NT2/D1 (cell line): ENCODE data around the gene SIPA1L2.
A peak's percentile ranks its signal among the peaks of the same experiment; 100 is the strongest.

ENCODE experiments used
- DNase-seq: peaks from one replicate; pipeline ENCODE4 v3.0.0-alpha.2; 2011; ENCODE audit warnings: low read depth, low spot score
- H3K27me3 ChIP-seq: 2 replicates; pipeline ENCODE4 v1.6.0; 2011; ENCODE audit warnings: mild to moderate bottlenecking; ENCODE audit not compliant: insufficient read length, insufficient read depth
- H3K36me3 ChIP-seq: 2 replicates; pipeline ENCODE4 v1.6.1; 2011; ENCODE audit warnings: mild to moderate bottlenecking, low read length, mixed read lengths; ENCODE audit not compliant: insufficient read depth, insufficient read length
- H3K4me1 ChIP-seq: 2 replicates; pipeline ENCODE4 v1.5.1; 2011; ENCODE audit not compliant: insufficient read depth, insufficient read length
- H3K4me3 ChIP-seq: 2 replicates; pipeline ENCODE4 v1.5.1; 2011; ENCODE audit warnings: low read depth; ENCODE audit not compliant: insufficient read length
- H3K9ac ChIP-seq: 2 replicates; pipeline ENCODE4 v1.6.0; 2011; ENCODE audit warnings: low read depth; ENCODE audit not compliant: insufficient read length
- H3K9me3 ChIP-seq: 2 replicates; pipeline ENCODE4 v1.5.1; 2011; ENCODE audit warnings: mild to moderate bottlenecking, low read length; ENCODE audit not compliant: insufficient read depth
- SUZ12 ChIP-seq: IDR thresholded peaks from 2 replicates; pipeline ENCODE4 v1.6.1; 2011; ENCODE audit not compliant: insufficient read length, insufficient read depth; ENCODE audit errors: extremely low read depth
- YY1 ChIP-seq: IDR thresholded peaks from 2 replicates; pipeline ENCODE4 v1.6.1; 2011; ENCODE audit not compliant: insufficient read length, insufficient read depth
- ZNF274 ChIP-seq: IDR thresholded peaks from 2 replicates; pipeline ENCODE4 v1.6.1; 2011; ENCODE audit warnings: mild to moderate bottlenecking, low read depth, low read length

The SIPA1L2 gene

GRCh38 chr1:232630047-232630893 is at the start of gene SIPA1L2:
TSS of gene SIPA1L2 (minus strand) at chr1:232630133. CDS start at chr1:232515339, 114,794 bp downstream.
- Histone ChIP-seq H3K9me3 (no peaks in the 10 kb centered on the region), H3K4me1 (no peaks in the 10 kb centered on the region), H3K9ac (peak within 1 kb of the TSS; percentile 85), H3K27me3 (no peaks in the 10 kb centered on the region), H3K36me3 (no peaks in the 10 kb centered on the region), H3K4me3 (peak within 1 kb of the TSS; percentile 76)
- TF ChIP-seq SUZ12 (no peak), YY1 (no peak), ZNF274 (no peak)
- peak; percentile 93 for DNase-seq

GRCh38 chr1:232678185-232678886 is 48.4 kb upstream of the SIPA1L2 start:
- no peaks in the 10 kb centered on the region for H3K27me3 ChIP-seq
- no peak overlapping the region for H3K4me3 ChIP-seq
- DNase-seq = no peak
- H3K4me1 ChIP-seq = no peaks in the 10 kb centered on the region
- H3K36me3 ChIP-seq = no peaks in the 10 kb centered on the region
- H3K9me3 ChIP-seq = no peaks in the 10 kb centered on the region
- no peak for TF ChIP-seq ZNF274
- no peak for TF ChIP-seq SUZ12
- TF ChIP-seq YY1 = no peak
- no peak overlapping the region for H3K9ac ChIP-seq

GRCh38 chr1:232676307-232676706 is 46.4 kb upstream of the SIPA1L2 start:
- TF ChIP-seq SUZ12 = no peak
- no peak for TF ChIP-seq ZNF274
- TF ChIP-seq YY1 = no peak
- Histone ChIP-seq H3K27me3 (no peaks in the 10 kb centered on the region), H3K4me1 (no peaks in the 10 kb centered on the region), H3K9me3 (no peaks in the 10 kb centered on the region), H3K9ac (no peak overlapping the region), H3K4me3 (no peak overlapping the region), H3K36me3 (no peaks in the 10 kb centered on the region)
- DNase-seq = no peak

GRCh38 chr1:232675898-232676297 is 46.0 kb upstream of the SIPA1L2 start:
- no peaks in the 10 kb centered on the region for H3K27me3 ChIP-seq
- H3K36me3 ChIP-seq = no peaks in the 10 kb centered on the region
- H3K9ac ChIP-seq = no peak overlapping the region
- no peaks in the 10 kb centered on the region for H3K4me1 ChIP-seq
- no peaks in the 10 kb centered on the region for H3K9me3 ChIP-seq
- H3K4me3 ChIP-seq = no peak overlapping the region
- no peak for DNase-seq
- TF ChIP-seq YY1 (no peak), ZNF274 (no peak), SUZ12 (no peak)

- no peak for DNase-seq
- Histone ChIP-seq H3K4me3 (no peak overlapping the region), H3K9me3 (no peaks in the 10 kb centered on the region), H3K36me3 (no peaks in the 10 kb centered on the region), H3K9ac (no peak overlapping the region), H3K27me3 (no peaks in the 10 kb centered on the region), H3K4me1 (no peaks in the 10 kb centered on the region)
- TF ChIP-seq ZNF274 (no peak), SUZ12 (no peak), YY1 (no peak)
Observed at GRCh38 chr1:232675260-232675659, 45.3 kb upstream of the SIPA1L2 start.

GRCh38 chr1:232673256-232673655 is 43.3 kb upstream of the SIPA1L2 start:
- no peak overlapping the region for H3K4me3 ChIP-seq
- no peak for DNase-seq
- H3K9me3 ChIP-seq = no peaks in the 10 kb centered on the region
- H3K9ac ChIP-seq = no peak overlapping the region
- TF ChIP-seq ZNF274 = no peak
- no peak for TF ChIP-seq SUZ12
- H3K36me3 ChIP-seq = no peaks in the 10 kb centered on the region
- H3K27me3 ChIP-seq = no peaks in the 10 kb centered on the region
- H3K4me1 ChIP-seq = no peaks in the 10 kb centered on the region

- no peak overlapping the region for H3K9ac ChIP-seq
- H3K4me3 ChIP-seq = no peak overlapping the region
- no peaks in the 10 kb centered on the region for H3K9me3 ChIP-seq
- no peak for DNase-seq
- no peaks in the 10 kb centered on the region for H3K36me3 ChIP-seq
- H3K27me3 ChIP-seq = no peaks in the 10 kb centered on the region
- no peak for TF ChIP-seq SUZ12
- TF ChIP-seq YY1 = no peak
- no peak for TF ChIP-seq ZNF274
- no peaks in the 10 kb centered on the region for H3K4me1 ChIP-seq
Observed at GRCh38 chr1:232669981-232670747, 40.2 kb upstream of the SIPA1L2 start.
